SK-N-SH treated with all-trans-retinoic acid at 6 μM for 48 hours (cell line): ENCODE data around the gene GLYATL2.

Source experiments
- ATAC-seq: fragments of 200-7000 bp; cut with Tn5 transposase; 3 replicates; pipeline ENCODE4 v1.9.1; 2020; ENCODE audit warnings: mild to moderate bottlenecking, moderate library complexity
- ARNTL ChIP-seq: fragments of 450-650 bp; formaldehyde crosslinking; IDR thresholded peaks from 2 replicates; pipeline ENCODE4 v1.5.0; 2020; ENCODE audit warnings: low read depth, mild to moderate bottlenecking, moderate library complexity, borderline replicate concordance
- BACH2 ChIP-seq: fragments of 250-450 bp; sonication (Bioruptor Pico); IDR thresholded peaks from 2 replicates; pipeline ENCODE4 v1.9.0; 2021; ENCODE audit warnings: mild to moderate bottlenecking, borderline replicate concordance
- CREB5 ChIP-seq: fragments of 250-450 bp; sonication (Bioruptor Pico); IDR thresholded peaks from 2 replicates; pipeline ENCODE4 v1.5.1; 2020; ENCODE audit warnings: low read depth, mild to moderate bottlenecking, moderate library complexity
- CSDC2 ChIP-seq: fragments of 250-450 bp; sonication (Bioruptor Pico); IDR thresholded peaks from 2 replicates; pipeline ENCODE4 v1.5.0; 2020; ENCODE audit warnings: mild to moderate bottlenecking, moderate library complexity
- ESRRG ChIP-seq: fragments of 250-450 bp; sonication (Bioruptor Pico); IDR thresholded peaks from 2 replicates; pipeline ENCODE4 v1.6.1; 2021; ENCODE audit warnings: mild to moderate bottlenecking
- GLIS3 ChIP-seq: fragments of 250-450 bp; sonication (Bioruptor Pico); IDR thresholded peaks from 2 replicates; pipeline ENCODE4 v1.5.0; 2020; ENCODE audit warnings: mild to moderate bottlenecking, moderate library complexity
- ISL1 ChIP-seq: fragments of 250-450 bp; sonication (Bioruptor Pico); IDR thresholded peaks from 2 replicates; pipeline ENCODE4 v2.1.2; 2022; ENCODE audit warnings: mild to moderate bottlenecking, moderate library complexity
- OSR1 ChIP-seq: fragments of 250-450 bp; sonication (Bioruptor Pico); IDR thresholded peaks from 2 replicates; pipeline ENCODE4 v1.8.0; 2022; ENCODE audit warnings: moderate library complexity, mild to moderate bottlenecking, inconsistent platforms
- PATZ1 ChIP-seq: fragments of 250-450 bp; sonication (Bioruptor Pico); IDR thresholded peaks from 2 replicates; pipeline ENCODE4 v1.8.0; 2020; ENCODE audit warnings: mild to moderate bottlenecking, moderate library complexity, borderline replicate concordance
- PPARA ChIP-seq: fragments of 250-450 bp; sonication (Bioruptor Pico); IDR thresholded peaks from 2 replicates; pipeline ENCODE4 v1.5.0; 2020; ENCODE audit warnings: mild to moderate bottlenecking, borderline replicate concordance
- RARB ChIP-seq: fragments of 250-450 bp; sonication (Bioruptor Pico); IDR thresholded peaks from 2 replicates; pipeline ENCODE4 v1.8.0; 2021; ENCODE audit warnings: mild to moderate bottlenecking, moderate library complexity
- SNAI2 ChIP-seq: fragments of 250-450 bp; sonication (Bioruptor Pico); IDR thresholded peaks from 2 replicates; pipeline ENCODE4 v1.5.0; 2020; ENCODE audit warnings: mild to moderate bottlenecking, moderate library complexity
- TCF4 ChIP-seq: fragments of 250-450 bp; sonication (Bioruptor Pico); IDR thresholded peaks from 2 replicates; pipeline ENCODE4 v1.8.0; 2021; ENCODE audit warnings: mild to moderate bottlenecking, moderate library complexity, borderline replicate concordance
- TOX ChIP-seq: fragments of 250-450 bp; sonication (Bioruptor Pico); IDR thresholded peaks from 2 replicates; pipeline ENCODE4 v1.8.0; 2021; ENCODE audit warnings: mild to moderate bottlenecking, moderate library complexity, borderline replicate concordance
- TSHZ2 ChIP-seq: fragments of 250-450 bp; sonication (Bioruptor Pico); IDR thresholded peaks from 2 replicates; pipeline ENCODE4 v1.5.0; 2020; ENCODE audit warnings: mild to moderate bottlenecking, moderate library complexity
- ZC3H10 ChIP-seq: fragments of 250-450 bp; sonication (Bioruptor Pico); IDR thresholded peaks from 2 replicates; pipeline ENCODE4 v1.5.1; 2021; ENCODE audit warnings: mild to moderate bottlenecking, moderate library complexity
- ZFP3 ChIP-seq: fragments of 250-450 bp; sonication (Bioruptor Pico); IDR thresholded peaks from 2 replicates; pipeline ENCODE4 v1.5.0; 2020; ENCODE audit warnings: mild to moderate bottlenecking, moderate library complexity
- ZFP30 ChIP-seq: fragments of 450-650 bp; formaldehyde crosslinking; IDR thresholded peaks from 2 replicates; pipeline ENCODE4 v1.5.0; 2022; ENCODE audit warnings: mild to moderate bottlenecking, moderate library complexity
- ZNF565 ChIP-seq: fragments of 450-650 bp; formaldehyde crosslinking; conservative IDR thresholded peaks from 2 replicates; pipeline ENCODE4 v1.5.0; 2020; ENCODE audit warnings: low read depth, mild to moderate bottlenecking, moderate library complexity
- ZNF70 ChIP-seq: fragments of 450-650 bp; formaldehyde crosslinking; IDR thresholded peaks from 2 replicates; pipeline ENCODE4 v1.5.0; 2020; ENCODE audit warnings: mild to moderate bottlenecking, moderate library complexity
- ZNF8 ChIP-seq: fragments of 450-650 bp; formaldehyde crosslinking; IDR thresholded peaks from 2 replicates; pipeline ENCODE4 v1.5.0; 2020; ENCODE audit warnings: mild to moderate bottlenecking, moderate library complexity
- TF ChIP-seq, protein P1 (sequence below): fragments of 250-450 bp; sonication (Bioruptor Pico); IDR thresholded peaks from 2 replicates; pipeline ENCODE4 v1.8.0; 2021; ENCODE audit warnings: low read depth, mild to moderate bottlenecking, moderate library complexity, borderline replicate concordance
- TF ChIP-seq, protein P2 (sequence below): fragments of 250-450 bp; sonication (Bioruptor Pico); IDR thresholded peaks from 2 replicates; pipeline ENCODE4 v1.5.1; 2021; ENCODE audit warnings: mild to moderate bottlenecking, moderate library complexity

The GLYATL2 gene

GRCh38 chr11:58787903-58788302 lies 56.6 kb downstream of the GLYATL2 start:
- TF ChIP-seq PPARA (CRISPR knock-in tag) (no peak), RARB (no peak)
- ATAC-seq = no peak; the same call in 2 of the 3 replicates

- ATAC-seq = no peak
- TF ChIP-seq ZFP3 (CRISPR knock-in tag) (no peak), ZFP30 (CRISPR knock-in tag) (no peak), ZNF70 (CRISPR knock-in tag) (no peak), CSDC2 (CRISPR knock-in tag) (no peak), BACH2 (CRISPR knock-in tag) (no peak), TSHZ2 (CRISPR knock-in tag) (no peak), CREB5 (CRISPR knock-in tag) (no peak), TOX (no peak), ZNF8 (CRISPR knock-in tag) (no peak), ZNF565 (CRISPR knock-in tag) (no peak), ZC3H10 (CRISPR knock-in tag) (no peak), SNAI2 (CRISPR knock-in tag) (no peak), OSR1 (no peak), PATZ1 (no peak), GLIS3 (CRISPR knock-in tag) (no peak), PPARA (CRISPR knock-in tag) (no peak), ARNTL (CRISPR knock-in tag) (no peak)
- TF ChIP-seq, protein P1, sequence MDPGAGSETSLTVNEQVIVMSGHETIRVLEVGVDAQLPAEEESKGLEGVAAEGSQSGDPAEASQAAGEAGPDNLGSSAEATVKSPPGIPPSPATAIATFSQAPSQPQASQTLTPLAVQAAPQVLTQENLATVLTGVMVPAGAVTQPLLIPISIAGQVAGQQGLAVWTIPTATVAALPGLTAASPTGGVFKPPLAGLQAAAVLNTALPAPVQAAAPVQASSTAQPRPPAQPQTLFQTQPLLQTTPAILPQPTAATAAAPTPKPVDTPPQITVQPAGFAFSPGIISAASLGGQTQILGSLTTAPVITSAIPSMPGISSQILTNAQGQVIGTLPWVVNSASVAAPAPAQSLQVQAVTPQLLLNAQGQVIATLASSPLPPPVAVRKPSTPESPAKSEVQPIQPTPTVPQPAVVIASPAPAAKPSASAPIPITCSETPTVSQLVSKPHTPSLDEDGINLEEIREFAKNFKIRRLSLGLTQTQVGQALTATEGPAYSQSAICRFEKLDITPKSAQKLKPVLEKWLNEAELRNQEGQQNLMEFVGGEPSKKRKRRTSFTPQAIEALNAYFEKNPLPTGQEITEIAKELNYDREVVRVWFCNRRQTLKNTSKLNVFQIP = no peak
Measured at GRCh38 chr11:58786693-58787092, 57.8 kb downstream of the GLYATL2 start.

GRCh38 chr11:58784995-58785394 lies 59.5 kb downstream of the GLYATL2 start:
- ATAC-seq = no peak
- TF ChIP-seq OSR1 (no peak), ZNF565 (CRISPR knock-in tag) (no peak), ZNF70 (CRISPR knock-in tag) (no peak), PPARA (CRISPR knock-in tag) (no peak), ZFP3 (CRISPR knock-in tag) (no peak), ISL1 (CRISPR knock-in tag) (no peak), TCF4 (CRISPR knock-in tag) (no peak), ZFP30 (CRISPR knock-in tag) (no peak), TSHZ2 (CRISPR knock-in tag) (no peak), CREB5 (CRISPR knock-in tag) (no peak), ZC3H10 (CRISPR knock-in tag) (no peak), ESRRG (no peak), GLIS3 (CRISPR knock-in tag) (no peak), CSDC2 (CRISPR knock-in tag) (no peak), RARB (no peak)
- TF ChIP-seq, protein P1 = no peak
- TF ChIP-seq, protein P2, sequence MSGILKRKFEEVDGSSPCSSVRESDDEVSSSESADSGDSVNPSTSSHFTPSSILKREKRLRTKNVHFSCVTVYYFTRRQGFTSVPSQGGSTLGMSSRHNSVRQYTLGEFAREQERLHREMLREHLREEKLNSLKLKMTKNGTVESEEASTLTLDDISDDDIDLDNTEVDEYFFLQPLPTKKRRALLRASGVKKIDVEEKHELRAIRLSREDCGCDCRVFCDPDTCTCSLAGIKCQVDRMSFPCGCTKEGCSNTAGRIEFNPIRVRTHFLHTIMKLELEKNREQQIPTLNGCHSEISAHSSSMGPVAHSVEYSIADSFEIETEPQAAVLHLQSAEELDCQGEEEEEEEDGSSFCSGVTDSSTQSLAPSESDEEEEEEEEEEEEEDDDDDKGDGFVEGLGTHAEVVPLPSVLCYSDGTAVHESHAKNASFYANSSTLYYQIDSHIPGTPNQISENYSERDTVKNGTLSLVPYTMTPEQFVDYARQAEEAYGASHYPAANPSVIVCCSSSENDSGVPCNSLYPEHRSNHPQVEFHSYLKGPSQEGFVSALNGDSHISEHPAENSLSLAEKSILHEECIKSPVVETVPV (CRISPR knock-in tag) = no peak
